NCI-H226 (cell line): ENCODE measurements around the gene PCBP3.
A peak's percentile ranks its signal among the peaks of the same experiment; 100 is the strongest.
"Not testable (repeated sequence)": the region's sequence is repeated elsewhere in the genome, so short reads cannot be mapped to it uniquely, and the experiment has no call there.

Experiments used
- DNase-seq: peaks from one replicate; pipeline ENCODE4 v3.0.0-alpha.2; 2015

PCBP3 gene

DNA sequence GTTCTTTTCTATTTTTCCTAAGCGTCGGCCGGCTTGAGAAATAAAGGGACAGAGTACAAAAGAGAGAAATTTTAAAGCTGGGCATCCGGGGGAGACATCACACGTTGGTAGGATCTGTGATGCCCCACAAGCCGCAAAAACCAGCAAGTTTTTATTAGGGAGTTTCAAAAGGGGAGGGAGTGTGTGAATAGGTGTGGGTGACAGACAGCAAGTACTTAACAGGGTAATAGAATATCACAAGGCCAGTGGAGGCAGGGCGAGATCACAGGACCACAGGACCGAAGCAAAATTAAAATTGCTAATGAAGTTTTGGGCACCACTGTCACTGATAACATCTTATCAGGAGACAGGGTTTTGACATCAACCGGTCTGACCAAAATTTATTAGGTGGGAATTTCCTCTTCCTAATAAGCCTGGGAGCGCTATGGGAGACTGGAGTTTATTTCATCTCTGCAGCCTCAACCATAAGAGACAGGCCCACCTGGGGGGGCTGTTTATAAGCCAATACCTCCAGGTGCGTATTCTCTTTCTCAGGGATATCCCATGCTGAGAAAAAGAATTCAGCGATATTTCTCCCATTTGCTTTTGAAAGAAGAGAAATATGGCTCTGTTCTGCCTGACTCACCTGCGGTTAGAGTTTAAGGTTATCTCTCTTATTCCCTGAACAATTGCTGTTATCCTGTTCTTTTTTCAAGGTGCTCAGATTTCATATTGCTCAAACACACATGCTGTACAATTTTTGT is 332.3 kb downstream of the PCBP3 start:
- DNase-seq: not testable (repeated sequence)

DNA sequence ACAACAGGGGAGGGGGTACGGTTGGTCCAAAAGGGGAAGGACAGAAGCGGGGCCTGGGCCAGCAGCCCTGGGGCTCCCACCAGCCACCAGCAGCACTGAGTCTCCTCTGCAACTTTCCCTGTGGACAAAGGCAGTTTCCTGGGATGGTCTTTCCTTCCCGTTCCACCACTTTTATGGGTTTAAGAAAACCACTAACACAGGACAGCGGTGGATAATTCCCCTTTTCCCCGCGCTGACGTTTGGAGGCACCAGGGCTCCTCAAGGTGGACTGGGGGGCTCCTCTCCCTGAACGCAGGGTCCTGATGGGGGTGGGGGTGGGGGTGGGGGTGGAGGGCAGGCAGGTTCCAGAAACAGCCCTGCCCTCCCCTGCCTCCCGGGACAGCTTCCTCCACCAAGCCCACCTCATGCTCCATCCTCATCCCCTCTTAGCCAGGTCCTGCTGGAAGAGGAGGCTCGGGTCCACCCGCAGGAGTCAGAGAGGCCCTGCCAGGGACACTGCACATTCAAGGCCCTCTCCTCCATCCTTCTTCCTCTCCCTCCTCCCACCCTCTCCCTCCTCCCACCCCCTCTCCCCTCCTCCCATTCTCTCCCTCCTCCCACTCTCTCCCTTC is 333.3 kb downstream of the PCBP3 start:
- DNase-seq: no peak

DNA sequence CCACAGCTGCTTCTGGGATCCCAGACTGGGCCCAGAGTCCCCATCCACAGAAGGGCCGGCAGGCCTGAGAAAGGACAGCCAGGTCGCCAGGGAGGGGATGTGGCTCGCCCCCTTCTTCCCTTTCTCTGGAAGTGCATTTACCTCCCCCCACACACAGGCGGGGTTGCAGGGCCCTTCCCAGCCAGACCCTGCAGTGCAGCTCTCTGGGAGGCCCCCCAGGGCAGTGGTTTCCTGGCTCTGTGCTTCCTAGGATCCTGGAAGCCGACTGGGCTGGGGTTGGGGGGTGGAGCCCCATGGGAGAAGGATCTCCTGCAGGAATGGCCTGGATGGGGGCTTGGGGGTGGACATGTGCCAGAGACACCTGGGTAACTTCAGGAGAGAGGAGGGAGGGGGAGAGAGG is 333.9 kb downstream of the PCBP3 start:
- DNase-seq: no peak

DNA sequence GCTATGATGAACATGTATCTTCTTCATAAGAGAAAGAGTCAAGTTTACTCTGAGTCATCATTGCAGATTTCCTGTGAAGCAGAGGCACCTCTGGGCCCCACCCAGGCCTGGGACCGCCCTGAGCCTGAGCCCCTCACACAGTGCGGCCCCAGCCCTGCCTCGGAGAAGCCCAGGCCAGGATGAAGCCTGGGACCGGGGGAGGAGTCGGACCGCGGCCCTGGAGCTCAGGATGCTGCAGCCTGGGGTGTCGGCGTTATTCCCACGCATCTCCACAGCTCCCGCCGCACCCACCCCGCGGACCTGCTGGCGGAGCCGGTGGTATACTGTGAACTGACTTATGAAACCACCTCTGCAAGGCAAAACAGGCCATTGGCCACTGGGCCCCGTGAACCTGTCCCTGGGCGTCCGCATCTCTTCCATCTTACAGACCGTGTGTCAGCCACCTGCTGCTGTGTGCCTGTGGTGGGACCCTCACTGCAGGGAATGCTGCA is 335.7 kb downstream of the PCBP3 start:
- DNase-seq: no peak

DNA sequence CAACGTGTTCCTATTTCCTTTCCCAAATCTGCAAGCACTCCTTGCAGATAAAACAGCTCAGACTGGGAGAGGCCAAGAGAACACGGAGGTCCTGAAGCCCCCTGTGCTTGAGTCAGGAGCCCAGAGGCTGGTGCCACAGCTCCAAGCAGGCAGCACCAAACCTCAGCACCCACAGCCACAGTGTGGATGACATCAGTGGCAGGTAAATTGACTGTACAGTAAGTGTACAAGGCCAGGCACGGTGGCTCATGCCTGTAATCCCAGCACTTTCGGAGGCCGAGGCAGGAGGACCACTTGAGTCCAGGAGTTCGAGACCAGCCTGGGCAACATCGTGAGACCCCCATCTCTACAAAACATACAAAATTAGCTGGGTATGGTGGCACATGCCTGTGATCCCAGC is 336.1 kb downstream of the PCBP3 start:
- DNase-seq: no peak

DNA sequence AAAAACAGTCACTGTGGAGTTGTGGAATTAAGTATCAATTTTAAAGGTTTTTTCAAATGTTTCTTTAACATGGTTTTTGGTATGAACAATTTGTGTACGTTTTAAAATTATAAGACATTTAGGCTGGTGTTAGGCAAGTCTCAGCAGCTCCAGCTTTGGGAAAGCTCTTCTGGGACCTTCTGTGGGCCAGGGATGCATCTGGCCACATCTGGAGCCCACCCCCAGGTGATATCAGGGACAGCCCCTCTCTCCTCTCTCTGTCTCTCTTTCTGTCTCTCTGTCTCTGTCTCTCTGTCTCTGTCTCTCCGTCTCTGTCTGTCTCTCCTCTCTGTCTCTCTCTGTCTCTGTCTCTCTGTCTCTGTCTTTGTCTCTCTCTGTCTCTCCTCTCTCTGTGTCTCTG is 336.7 kb downstream of the PCBP3 start:
- no peak for DNase-seq

DNA sequence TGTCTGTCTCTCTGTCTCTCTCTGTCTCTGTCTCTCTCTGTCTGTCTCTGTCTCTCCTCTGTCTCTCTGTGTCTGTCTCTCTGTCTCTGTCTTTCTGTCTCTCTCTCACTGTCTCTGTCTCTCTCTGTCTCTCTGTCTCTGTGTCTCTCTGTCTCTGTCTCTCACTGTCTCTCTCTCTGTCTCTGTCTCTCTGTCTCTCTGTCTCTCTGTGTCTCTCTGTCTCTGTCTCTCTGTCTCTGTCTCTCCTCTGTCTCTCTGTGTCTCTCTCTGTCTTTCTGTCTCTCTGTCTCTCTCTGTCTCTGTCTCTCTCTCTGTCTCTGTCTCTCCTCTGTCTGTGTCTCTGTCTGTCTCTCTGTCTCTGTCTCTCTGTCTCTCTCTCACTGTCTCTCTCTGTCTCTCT is 337.2 kb downstream of the PCBP3 start:
- DNase-seq: no peak

DNA sequence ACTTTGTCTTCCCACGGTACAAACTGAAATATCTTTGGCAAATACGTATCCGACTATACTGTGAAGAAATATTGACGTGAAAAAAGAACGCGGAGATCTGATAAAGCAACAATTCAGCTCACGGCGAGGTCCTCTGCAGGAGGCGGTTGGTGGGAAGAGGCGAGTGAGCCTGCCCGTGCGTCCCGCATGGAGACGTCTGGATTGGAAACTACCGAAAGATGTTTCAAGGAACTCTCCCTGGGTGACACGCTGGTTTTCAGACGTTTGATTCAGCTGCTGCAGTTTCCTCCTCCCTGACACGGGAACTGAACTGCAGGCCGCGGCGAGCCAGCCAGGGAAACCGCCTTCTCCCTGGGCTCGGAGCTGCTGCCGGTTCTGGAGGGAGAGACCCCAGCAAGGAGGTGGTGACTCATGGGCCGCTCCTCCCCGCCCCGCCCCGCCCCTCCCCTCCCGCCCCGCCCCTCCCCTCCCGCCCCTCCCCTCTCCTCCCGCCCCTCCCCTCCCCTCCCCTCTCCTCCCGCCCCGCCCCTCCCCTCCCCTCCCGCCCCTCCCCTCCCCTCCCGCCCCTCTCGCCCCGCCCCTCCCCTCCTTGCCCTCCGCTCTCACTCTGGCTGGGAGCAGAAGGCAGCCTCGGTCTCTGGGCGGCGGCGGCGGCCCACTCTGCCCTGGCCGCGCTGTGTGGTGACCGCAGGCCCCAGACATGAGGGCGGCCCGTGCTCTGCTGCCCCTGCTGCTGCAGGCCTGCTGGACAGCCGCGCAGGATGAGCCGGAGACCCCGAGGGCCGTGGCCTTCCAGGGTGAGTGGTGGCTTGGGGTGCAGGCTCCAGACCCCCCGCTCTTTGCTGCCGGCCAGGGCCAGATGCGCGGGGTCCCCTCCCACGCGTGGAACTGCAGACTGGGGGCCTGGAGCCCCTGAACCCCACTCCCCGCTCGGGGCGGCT is 337.9 kb downstream of the PCBP3 start, which contains the start of gene COL6A1:
COL6A1 (plus strand) TSS at position 620 of the 941 bp plus-strand sequence; CDS start at position 701, 81 bp downstream.
- peak; percentile 74 for DNase-seq

DNA sequence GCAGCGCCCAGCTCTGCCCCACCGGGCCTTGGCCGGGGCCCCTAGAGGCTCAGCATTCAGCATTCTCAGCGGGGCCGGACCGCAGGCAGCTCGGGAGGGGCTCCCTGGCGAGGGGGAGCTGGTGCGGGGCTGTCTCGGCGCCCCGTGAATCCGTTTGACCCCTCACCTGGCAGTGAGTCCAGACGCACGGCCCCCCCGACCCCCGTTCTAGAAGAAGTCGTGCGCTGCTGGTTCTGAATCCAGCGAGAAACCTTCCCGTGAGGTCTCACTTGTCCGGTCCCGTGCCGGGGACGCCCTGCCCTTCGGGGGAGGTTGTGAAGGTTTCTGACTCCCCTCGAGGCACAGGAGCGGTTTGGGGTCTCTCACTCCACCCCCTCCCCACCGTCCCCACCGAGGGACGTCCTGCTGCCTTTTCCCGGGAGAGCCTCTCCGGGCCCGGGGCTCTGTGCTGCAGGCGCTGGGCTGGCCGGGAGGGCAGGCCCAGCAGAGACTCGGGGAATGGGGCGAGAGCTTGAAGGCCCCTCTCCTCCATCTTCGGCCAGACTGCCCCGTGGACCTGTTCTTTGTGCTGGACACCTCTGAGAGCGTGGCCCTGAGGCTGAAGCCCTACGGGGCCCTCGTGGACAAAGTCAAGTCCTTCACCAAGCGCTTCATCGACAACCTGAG is 338.7 kb downstream of the PCBP3 start:
- DNase-seq: no peak

DNA sequence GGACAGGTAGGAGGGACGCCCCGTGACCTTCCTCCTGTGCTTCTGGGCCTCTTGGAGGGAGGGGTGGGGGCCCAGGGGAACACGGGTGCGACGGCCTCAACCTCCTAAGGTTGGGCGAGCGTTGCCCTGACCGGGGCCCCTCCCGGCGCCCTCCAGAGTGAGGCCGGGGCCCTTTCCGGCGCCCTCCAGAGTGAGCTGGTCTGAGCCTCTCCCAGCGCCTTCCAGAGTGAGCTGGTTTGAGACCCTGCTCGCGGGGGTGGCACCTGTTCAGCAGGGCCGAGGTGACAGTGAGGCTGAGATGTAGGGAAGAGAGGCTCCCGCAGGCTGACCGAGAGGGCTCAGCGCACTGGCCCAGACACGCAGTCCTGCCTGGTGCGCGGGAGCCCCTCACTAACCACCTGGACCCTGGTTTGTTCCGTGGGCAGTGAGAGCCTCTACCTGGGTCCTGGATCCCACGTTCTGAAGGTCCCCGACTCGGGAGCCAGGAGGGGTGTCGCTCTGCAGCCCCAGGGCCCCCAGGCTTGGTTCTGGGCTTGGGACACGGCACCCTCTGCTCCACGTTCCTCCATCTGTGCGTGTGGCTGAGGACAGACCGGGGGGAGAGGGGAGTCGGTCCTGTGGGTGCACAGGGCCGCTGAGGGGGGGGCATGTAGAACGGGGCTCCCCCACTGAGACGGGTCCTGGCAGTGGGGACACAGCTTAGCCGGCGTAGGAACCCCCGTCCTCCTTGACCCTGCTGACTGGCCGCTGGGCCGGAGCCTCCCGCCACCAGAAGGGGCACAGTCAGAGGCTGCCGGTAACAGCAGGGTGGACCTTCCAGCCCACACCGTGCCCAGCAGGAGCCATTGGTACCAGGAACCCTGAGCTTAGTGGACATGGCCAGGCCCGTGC is 339.5 kb downstream of the PCBP3 start:
- DNase-seq: no peak

DNA sequence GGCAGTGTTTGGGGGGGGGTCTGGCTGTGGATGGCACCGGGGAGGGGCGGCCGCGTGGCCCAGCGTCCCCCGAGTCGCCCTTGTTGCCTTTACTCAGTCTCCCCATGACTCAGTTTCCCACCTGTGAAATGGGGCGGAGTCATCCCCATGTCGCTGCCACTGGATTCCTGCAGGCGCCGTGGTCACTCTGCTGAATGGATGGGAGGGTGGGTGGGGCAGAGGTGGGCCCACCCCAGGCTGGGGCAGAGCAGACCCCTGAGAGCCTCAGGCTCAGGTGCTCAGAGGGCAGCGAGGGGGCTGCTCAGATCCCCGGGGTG is 340.1 kb downstream of the PCBP3 start:
- DNase-seq: no peak

DNA sequence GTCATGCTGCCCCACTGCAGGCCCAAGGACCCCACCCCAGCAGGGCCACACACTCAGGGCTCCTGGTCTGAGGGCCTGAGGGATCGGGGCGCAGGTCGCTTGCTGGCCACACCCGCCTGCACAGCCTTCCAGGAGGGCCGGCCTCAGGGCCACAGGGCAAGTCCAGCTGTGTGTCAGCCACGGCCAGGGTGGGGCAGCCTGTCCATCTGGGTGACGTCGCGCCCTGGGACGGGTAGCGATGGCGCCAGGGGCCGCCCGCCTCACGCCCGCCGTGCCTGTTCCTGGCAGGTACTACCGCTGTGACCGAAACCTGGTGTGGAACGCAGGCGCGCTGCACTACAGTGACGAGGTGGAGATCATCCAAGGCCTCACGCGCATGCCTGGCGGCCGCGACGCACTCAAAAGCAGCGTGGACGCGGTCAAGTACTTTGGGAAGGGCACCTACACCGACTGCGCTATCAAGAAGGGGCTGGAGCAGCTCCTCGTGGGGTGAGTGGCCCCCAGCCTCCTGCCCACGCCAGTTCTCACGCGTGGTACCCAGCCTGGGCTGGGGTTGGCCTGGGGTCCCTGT is 340.5 kb downstream of the PCBP3 start:
- DNase-seq: peak; percentile 80

DNA sequence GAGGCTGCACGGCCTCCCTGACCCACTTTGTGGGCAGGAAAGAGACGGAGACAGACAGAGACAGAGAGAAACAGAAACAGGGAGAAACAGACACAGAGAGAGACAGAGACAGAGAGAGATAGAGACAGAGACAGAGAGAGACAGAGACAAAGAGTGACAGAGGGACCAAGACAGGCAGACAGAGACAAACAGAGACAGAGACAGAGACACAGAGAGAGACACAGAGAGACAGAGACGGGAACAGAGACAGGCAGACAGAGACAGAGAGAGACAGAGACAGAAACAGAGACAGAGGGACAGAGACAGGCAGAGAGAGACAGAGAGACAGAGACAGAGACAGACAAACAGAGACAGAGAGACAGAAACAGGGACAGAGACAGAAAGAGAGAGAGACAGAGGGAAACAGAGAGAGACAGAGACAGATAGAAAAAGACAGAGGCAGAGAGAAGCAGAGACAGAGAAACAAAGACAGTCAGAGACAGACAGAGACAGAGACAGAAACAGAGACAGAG is 341.1 kb downstream of the PCBP3 start:
- DNase-seq: no peak

DNA sequence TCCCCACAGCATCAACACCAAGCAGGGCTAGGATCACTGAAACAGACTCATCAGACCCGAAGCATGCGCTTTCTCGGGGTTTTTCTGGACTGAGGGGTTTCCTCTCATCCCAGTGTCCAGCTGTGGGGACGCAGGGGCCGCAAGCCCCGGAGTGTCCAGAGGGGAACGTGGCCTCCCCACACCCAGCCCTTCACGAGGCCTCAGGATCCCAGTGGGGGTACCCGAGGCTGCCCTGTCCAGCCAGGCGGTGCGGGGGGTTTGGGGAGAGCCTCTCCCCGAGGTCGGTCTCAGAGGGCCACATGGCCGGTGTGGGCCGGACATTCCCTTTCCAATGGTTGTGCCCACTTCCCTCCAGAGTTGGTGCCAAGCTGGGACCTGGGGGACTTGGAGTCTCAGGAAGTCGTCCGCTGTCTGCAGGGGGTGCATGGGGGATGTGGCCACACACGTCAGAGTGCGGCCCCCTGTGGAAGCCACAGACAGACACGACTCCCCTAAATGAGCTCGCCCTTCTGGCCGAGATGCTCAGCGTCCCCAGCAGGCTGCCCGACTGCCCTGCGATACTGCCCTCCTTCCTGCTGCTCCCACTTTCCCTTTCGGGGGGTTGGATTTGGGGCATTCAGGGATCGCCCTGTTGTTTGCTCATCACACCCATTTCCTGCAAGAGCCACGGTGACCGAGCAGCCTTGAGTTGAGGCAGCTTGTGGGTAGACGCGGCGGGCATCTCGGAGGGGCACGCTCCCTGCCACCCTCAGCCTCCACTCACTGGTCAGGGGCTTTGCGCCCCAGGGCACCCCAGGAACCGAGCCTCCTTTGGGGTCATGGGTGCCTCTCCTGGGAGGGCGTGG is 342.2 kb downstream of the PCBP3 start:
- no peak for DNase-seq

DNA sequence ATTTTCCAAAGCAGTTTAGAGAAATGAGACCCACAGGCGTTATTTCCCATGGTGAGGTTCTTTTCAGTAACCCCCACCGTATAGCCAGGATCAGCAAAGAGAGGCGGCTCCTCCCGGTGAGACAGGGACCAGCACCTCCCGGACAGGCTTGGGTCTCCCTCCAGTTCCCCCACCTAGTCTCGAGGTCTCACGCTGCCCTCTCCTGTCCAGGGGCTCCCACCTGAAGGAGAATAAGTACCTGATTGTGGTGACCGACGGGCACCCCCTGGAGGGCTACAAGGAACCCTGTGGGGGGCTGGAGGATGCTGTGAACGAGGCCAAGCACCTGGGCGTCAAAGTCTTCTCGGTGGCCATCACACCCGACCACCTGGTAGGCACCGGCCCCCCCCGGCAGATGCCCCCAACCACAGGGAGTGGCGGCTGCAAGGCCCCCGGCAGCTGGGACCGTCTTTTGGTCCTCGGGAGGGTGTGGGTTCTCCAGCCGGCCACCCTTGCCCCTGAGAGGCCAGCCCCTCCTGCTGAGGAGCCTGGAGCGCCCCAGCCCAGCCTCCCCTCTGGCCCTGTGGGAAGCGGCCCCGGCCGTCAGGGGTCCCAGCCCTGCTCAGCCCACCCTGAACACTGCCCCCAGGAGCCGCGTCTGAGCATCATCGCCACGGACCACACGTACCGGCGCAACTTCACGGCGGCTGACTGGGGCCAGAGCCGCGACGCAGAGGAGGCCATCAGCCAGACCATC is 343.0 kb downstream of the PCBP3 start:
- no peak for DNase-seq

DNA sequence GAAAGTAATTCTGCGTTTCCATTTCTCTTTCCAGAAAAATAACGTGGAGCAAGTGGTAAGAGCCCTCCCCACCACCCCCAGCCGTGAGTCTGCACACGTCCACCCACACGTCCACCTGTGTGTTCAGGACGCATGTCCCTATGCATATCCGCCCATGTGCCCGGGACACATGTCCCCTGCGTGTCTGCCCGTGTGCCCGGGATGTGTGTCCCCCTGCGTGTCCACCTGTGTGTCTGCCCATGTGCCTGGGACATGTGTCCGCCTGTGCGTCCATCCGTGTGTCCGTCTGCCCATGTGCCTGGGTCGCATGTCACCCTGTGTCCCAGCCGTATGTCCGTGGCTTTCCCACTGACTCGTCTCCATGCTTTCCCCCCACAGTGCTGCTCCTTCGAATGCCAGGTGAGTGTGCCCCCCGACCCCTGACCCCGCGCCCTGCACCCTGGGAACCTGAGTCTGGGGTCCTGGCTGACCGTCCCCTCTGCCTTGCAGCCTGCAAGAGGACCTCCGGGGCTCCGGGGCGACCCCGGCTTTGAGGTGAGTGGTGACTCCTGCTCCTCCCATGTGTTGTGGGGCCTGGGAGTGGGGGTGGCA is 343.7 kb downstream of the PCBP3 start:
- DNase-seq: no peak

DNA sequence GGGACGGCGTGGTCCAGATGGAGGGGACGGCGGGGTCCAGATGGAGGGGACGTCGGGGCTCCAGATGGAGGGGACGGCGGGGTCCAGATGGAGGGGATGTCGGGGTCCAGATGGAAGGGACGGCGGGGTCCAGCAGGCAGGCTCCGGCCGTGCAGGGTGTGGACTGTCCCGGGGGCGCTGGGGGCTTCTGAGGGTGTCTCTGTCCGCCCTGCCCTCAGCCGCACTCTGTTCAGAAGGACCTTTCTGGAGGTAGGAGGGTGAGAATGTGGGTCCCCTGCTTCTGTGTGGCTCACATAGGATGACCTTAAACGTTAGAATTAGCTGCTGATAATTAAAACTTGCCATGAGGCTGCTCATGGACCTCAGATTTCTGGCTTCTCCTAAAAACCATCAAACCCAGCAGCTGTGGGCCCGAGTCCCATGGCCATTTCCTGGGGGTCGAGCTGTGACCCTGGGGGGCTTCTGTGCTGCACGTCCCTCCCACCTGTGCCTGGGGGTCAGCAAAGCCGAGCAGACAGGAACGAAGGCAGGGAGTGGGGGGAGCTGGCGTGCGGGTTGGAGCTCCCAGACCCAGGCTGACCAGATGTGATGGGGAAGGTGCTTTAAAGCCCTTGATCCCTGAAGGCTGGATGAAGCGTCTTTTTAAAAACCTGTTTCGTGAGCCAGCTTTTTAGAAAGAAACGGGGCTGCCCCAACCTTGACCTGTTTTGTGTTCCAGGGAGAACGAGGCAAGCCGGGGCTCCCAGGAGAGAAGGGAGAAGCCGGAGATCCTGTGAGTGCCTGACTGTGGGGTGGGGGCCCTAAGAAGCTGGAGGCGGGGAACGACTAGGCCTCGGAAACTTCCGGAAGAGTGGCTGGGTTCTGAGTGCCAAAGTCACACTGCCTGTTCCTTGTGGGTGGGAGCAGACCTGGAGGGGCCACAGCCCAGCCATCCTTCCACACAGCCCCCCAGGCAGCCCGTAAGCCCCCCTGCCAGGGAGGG is 345.1 kb downstream of the PCBP3 start:
- DNase-seq: no peak
